ENCODE data around the gene GCKR. TPM values are rescaled to one million over a fixed set of nuclear protein-coding genes. Genes with fewer than 3 reads are reported as not detected.

Gene GCKR
- polyA plus RNA-seq, 1 donor from 2014 or later: 2.5 TPM

DNA sequence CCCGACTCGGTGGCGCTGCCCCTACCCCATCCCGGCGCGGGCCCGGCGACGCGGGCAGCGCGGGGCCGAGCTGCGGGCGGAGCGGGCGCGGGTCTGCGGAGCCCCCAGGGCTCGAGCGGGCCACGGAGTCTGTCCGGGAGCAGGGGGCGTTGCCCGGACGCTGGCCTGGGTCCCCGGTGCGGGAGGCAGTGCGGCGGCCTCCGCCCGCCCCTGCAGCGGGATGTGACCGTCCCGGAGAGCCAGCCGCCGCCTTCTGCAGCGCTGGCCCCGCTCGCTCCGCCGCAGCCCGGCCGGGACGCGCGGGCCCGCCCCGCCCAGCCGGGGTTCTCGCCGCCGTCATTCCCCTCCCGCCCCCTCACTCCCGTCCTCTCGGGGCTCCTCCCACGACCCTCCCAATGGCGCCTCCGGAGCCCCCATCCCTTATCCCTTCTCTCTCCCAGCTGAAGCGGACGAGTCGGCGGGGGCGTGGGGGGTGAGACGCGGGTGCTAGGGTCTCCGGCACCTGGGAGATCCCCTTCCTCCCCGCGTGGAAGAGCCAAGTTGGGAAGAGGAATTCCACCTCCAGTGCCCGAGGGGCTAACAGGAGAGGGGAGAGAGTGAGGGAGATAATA lies 1.6 kb upstream of the GCKR start, which contains the start of gene FNDC4:
Gene FNDC4 (minus strand): TSS at position 257 of the 611 bp plus-strand sequence. CDS start 521 bp downstream, outside the sequence.
- H3K9ac ChIP-seq (ENCODE audit: low read length): peak within 1 kb of the TSS; percentile 75
- H3K36me3 ChIP-seq (ENCODE audit: insufficient read depth, low read length): no peaks in the 10 kb centered on the region
- H4K20me1 ChIP-seq (ENCODE audit: insufficient read depth): no peaks in the 10 kb centered on the region
- H2AFZ ChIP-seq (ENCODE audit: low read depth, low read length): peak within 1 kb of the TSS; percentile 85
- no peaks in the 10 kb centered on the region for H3K9me2 ChIP-seq (ENCODE audit: insufficient read depth, low read length)
- H3K79me2 ChIP-seq (replicated peaks; ENCODE audit: insufficient read depth, low read length): no peaks in the 10 kb centered on the region
- no peak within 1 kb of the TSS for H3K27ac ChIP-seq (ENCODE audit: low read length)
- H3K4me3 ChIP-seq (ENCODE audit: low read length): peak within 1 kb of the TSS; percentile 80
- peak within 1 kb of the TSS; percentile 67 for H3K4me2 ChIP-seq (ENCODE audit: low read length)
- no peaks in the 10 kb centered on the region for H3K9me3 ChIP-seq (ENCODE audit: low read length)
- H3K27me3 ChIP-seq (ENCODE audit: insufficient read depth, low read depth, low read length): peaks cover 7% of the 10 kb centered on the region
- TF ChIP-seq MXI1 (conservative IDR thresholded peaks at IDR 0.05; ENCODE audit: poor library complexity, severe bottlenecking): peak; percentile 56
- peak; percentile 21 for TF ChIP-seq EP300 (conservative IDR thresholded peaks at IDR 0.05; ENCODE audit: poor library complexity, severe bottlenecking)
- TF ChIP-seq CTCF (IDR thresholded peaks at IDR 0.05; ENCODE audit: poor library complexity, severe bottlenecking): no peak
- TF ChIP-seq, protein P1, sequence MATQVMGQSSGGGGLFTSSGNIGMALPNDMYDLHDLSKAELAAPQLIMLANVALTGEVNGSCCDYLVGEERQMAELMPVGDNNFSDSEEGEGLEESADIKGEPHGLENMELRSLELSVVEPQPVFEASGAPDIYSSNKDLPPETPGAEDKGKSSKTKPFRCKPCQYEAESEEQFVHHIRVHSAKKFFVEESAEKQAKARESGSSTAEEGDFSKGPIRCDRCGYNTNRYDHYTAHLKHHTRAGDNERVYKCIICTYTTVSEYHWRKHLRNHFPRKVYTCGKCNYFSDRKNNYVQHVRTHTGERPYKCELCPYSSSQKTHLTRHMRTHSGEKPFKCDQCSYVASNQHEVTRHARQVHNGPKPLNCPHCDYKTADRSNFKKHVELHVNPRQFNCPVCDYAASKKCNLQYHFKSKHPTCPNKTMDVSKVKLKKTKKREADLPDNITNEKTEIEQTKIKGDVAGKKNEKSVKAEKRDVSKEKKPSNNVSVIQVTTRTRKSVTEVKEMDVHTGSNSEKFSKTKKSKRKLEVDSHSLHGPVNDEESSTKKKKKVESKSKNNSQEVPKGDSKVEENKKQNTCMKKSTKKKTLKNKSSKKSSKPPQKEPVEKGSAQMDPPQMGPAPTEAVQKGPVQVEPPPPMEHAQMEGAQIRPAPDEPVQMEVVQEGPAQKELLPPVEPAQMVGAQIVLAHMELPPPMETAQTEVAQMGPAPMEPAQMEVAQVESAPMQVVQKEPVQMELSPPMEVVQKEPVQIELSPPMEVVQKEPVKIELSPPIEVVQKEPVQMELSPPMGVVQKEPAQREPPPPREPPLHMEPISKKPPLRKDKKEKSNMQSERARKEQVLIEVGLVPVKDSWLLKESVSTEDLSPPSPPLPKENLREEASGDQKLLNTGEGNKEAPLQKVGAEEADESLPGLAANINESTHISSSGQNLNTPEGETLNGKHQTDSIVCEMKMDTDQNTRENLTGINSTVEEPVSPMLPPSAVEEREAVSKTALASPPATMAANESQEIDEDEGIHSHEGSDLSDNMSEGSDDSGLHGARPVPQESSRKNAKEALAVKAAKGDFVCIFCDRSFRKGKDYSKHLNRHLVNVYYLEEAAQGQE (IDR thresholded peaks at IDR 0.05; ENCODE audit: borderline replicate concordance): peak; percentile 49
- TF ChIP-seq POLR2AphosphoS5 (IDR thresholded peaks at IDR 0.05): peak; percentile 22
- no peak for TF ChIP-seq EZH2 (IDR thresholded peaks at IDR 0.05; ENCODE audit: borderline replicate concordance, insufficient read depth, low read length, poor library complexity, severe bottlenecking)
- TF ChIP-seq RAD21 (conservative IDR thresholded peaks at IDR 0.05): peak; percentile 34
- peak; percentile 32 for TF ChIP-seq SMC3 (conservative IDR thresholded peaks at IDR 0.05; ENCODE audit: poor library complexity)
- no peaks in the 10 kb centered on the region for H3F3A ChIP-seq (ENCODE audit: insufficient read depth, low read length, poor library complexity, severe bottlenecking)

DNA sequence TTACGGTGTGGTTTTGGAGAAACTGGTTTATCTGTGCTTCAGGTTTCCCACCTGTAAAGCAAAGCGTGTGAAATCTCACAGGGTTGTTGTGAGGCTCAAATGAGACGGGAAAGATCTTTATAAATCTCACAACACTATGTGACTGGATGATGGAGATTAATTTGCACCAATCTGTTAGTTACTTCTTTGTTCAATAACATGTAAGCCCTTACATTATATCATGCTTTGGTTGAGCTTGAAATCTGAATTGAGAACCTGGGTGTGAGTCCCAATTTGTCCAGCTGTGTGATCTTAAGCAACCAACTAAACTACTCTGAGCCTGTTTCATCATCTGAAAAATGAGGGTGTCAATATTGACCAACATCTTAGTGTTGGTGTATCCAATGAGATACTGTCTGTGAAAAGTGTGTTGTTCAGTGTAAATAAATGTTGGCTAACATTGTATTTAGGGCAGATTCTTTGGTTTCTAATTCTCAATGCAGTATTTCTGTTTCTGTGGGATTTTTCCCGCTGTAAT lies 741 bp upstream of the GCKR start:
- H3F3A ChIP-seq (ENCODE audit: insufficient read depth, low read length, poor library complexity, severe bottlenecking): no peaks in the 10 kb centered on the region
- no peaks in the 10 kb centered on the region for H4K20me1 ChIP-seq (ENCODE audit: insufficient read depth)
- peak overlapping the region; percentile 75 for H3K9ac ChIP-seq (ENCODE audit: low read length)
- no peaks in the 10 kb centered on the region for H3K9me2 ChIP-seq (ENCODE audit: insufficient read depth, low read length)
- no peak overlapping the region for H3K27ac ChIP-seq (ENCODE audit: low read length)
- no peak overlapping the region for H2AFZ ChIP-seq (ENCODE audit: low read depth, low read length)
- peak overlapping the region; percentile 80 for H3K4me3 ChIP-seq (ENCODE audit: low read length)
- TF ChIP-seq RAD21 (conservative IDR thresholded peaks at IDR 0.05) (no peak), EP300 (conservative IDR thresholded peaks at IDR 0.05; ENCODE audit: poor library complexity, severe bottlenecking) (no peak), POLR2AphosphoS5 (IDR thresholded peaks at IDR 0.05) (no peak), CTCF (IDR thresholded peaks at IDR 0.05; ENCODE audit: poor library complexity, severe bottlenecking) (no peak), SMC3 (conservative IDR thresholded peaks at IDR 0.05; ENCODE audit: poor library complexity) (no peak), EZH2 (IDR thresholded peaks at IDR 0.05; ENCODE audit: borderline replicate concordance, insufficient read depth, low read length, poor library complexity, severe bottlenecking) (no peak)
- peaks cover 7% of the 10 kb centered on the region for H3K27me3 ChIP-seq (ENCODE audit: insufficient read depth, low read depth, low read length)
- H3K36me3 ChIP-seq (ENCODE audit: insufficient read depth, low read length): no peaks in the 10 kb centered on the region
- peak overlapping the region; percentile 67 for H3K4me2 ChIP-seq (ENCODE audit: low read length)
- H3K79me2 ChIP-seq (replicated peaks; ENCODE audit: insufficient read depth, low read length): no peaks in the 10 kb centered on the region
- H3K9me3 ChIP-seq (ENCODE audit: low read length): no peaks in the 10 kb centered on the region
